Chondrocyte (in vitro differentiated cells): ENCODE measurements around the gene ZBTB25. TPM values are rescaled to one million over a fixed set of nuclear protein-coding genes. Genes with fewer than 3 reads are reported as not detected.

ENCODE experiments used
- DNase-seq: peaks from one replicate; pipeline ENCODE4 v3.0.0; 2021; ENCODE audit warnings: mixed read lengths, low spot score
- H3K27ac Mint-ChIP-seq: one replicate; pipeline ENCODE4 v1.8.0; 2021; ENCODE audit warnings: mild to moderate bottlenecking, moderate library complexity, mixed read lengths; ENCODE audit not compliant: unreplicated experiment
- H3K27me3 Mint-ChIP-seq: 2 replicates; pipeline ENCODE4 v1.8.0; 2021; ENCODE audit warnings: low read depth, mixed read lengths
- H3K36me3 Mint-ChIP-seq: 2 replicates; pipeline ENCODE4 v1.8.0; 2021; ENCODE audit warnings: low read depth, mixed read lengths
- H3K4me1 Mint-ChIP-seq: 2 replicates; pipeline ENCODE4 v1.8.0; 2021; ENCODE audit warnings: low read depth, mild to moderate bottlenecking, mixed read lengths
- H3K4me3 Mint-ChIP-seq: one replicate; pipeline ENCODE4 v1.8.0; 2021; ENCODE audit warnings: mild to moderate bottlenecking, moderate library complexity, mixed read lengths; ENCODE audit not compliant: unreplicated experiment
- H3K9me3 Mint-ChIP-seq: 2 replicates; pipeline ENCODE4 v1.8.0; 2021; ENCODE audit warnings: low read depth, mixed read lengths
- total RNA-seq: library from RNA; stranded (reverse); gene quantifications from 3 replicates; pipeline ENCODE4 v1.2.1, GENCODE V29; 2021
- TF ChIP-seq, protein P1 (sequence below): fragments of 200-600 bp; sonication (generic); IDR thresholded peaks from 2 replicates; pipeline ENCODE4 v1.5.0; 2021; ENCODE audit warnings: antibody characterized with exemption, mild to moderate bottlenecking, moderate library complexity

Gene ZBTB25
- total RNA-seq, 1 donor from 2014 or later, result 9.7 TPM

GRCh38 chr14:64501411-64502171, 2.0 kb downstream of the ZBTB25 start:
- peak overlapping the region; percentile 43 for H3K4me3 Mint-ChIP-seq
- no peak for DNase-seq
- no peaks in the 10 kb centered on the region for H3K36me3 Mint-ChIP-seq
- H3K27ac Mint-ChIP-seq, result peak overlapping the region; percentile 63
- H3K4me1 Mint-ChIP-seq, result peaks cover 46% of the 10 kb centered on the region
- TF ChIP-seq, protein P1, sequence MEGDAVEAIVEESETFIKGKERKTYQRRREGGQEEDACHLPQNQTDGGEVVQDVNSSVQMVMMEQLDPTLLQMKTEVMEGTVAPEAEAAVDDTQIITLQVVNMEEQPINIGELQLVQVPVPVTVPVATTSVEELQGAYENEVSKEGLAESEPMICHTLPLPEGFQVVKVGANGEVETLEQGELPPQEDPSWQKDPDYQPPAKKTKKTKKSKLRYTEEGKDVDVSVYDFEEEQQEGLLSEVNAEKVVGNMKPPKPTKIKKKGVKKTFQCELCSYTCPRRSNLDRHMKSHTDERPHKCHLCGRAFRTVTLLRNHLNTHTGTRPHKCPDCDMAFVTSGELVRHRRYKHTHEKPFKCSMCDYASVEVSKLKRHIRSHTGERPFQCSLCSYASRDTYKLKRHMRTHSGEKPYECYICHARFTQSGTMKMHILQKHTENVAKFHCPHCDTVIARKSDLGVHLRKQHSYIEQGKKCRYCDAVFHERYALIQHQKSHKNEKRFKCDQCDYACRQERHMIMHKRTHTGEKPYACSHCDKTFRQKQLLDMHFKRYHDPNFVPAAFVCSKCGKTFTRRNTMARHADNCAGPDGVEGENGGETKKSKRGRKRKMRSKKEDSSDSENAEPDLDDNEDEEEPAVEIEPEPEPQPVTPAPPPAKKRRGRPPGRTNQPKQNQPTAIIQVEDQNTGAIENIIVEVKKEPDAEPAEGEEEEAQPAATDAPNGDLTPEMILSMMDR, result peak; percentile 41
- H3K9me3 Mint-ChIP-seq, result no peaks in the 10 kb centered on the region
- H3K27me3 Mint-ChIP-seq, result no peaks in the 10 kb centered on the region

GRCh38 chr14:64500088-64500487, 3.5 kb downstream of the ZBTB25 start:
- no peaks in the 10 kb centered on the region for H3K9me3 Mint-ChIP-seq
- TF ChIP-seq, protein P1, result no peak
- no peak overlapping the region for H3K27ac Mint-ChIP-seq
- no peaks in the 10 kb centered on the region for H3K27me3 Mint-ChIP-seq
- no peak overlapping the region for H3K4me3 Mint-ChIP-seq
- no peak for DNase-seq
- H3K4me1 Mint-ChIP-seq, result peaks cover 33% of the 10 kb centered on the region
- peaks cover 2% of the 10 kb centered on the region for H3K36me3 Mint-ChIP-seq

GRCh38 chr14:64496764-64497163, 6.9 kb downstream of the ZBTB25 start:
- Mint-ChIP-seq H3K4me3 (no peak overlapping the region), H3K27ac (no peak overlapping the region), H3K36me3 (peaks cover 2% of the 10 kb centered on the region)

DNA sequence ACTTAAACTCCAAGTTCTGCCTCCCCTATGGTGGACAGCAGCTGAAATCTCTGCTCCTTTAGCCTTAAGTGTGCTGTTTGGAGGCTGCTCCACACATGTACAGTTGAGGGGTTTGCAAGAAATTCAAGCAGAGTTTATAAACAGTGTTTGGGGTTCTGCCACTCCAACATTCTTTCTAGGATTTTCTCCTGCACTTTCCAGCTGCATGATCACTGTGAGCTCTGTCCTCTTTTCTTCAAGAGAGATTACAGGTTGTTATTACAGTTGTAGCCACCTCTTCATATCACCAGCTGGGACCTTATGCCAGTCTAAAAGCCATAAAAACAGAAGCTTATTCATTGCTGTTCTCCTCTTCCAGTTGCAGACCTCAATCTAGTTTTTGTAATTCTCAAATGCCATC, 8.4 kb downstream of the ZBTB25 start:
- no peaks in the 10 kb centered on the region for H3K27me3 Mint-ChIP-seq
- no peak overlapping the region for H3K27ac Mint-ChIP-seq

More at GRCh38 chr14:64496764-64497163, 6.9 kb downstream of the ZBTB25 start:
- Mint-ChIP-seq H3K9me3 (no peaks in the 10 kb centered on the region), H3K27me3 (no peaks in the 10 kb centered on the region), H3K4me1 (peaks cover 21% of the 10 kb centered on the region)
- no peak for DNase-seq
- TF ChIP-seq, protein P1, result no peak

GRCh38 chr14:64493455-64493854, 10.2 kb downstream of the ZBTB25 start:
- DNase-seq, result no peak
- H3K4me1 Mint-ChIP-seq, result peaks cover 7% of the 10 kb centered on the region
- no peaks in the 10 kb centered on the region for H3K27me3 Mint-ChIP-seq
- no peaks in the 10 kb centered on the region for H3K9me3 Mint-ChIP-seq
- H3K36me3 Mint-ChIP-seq, result peaks cover 3% of the 10 kb centered on the region
- no peak overlapping the region for H3K27ac Mint-ChIP-seq
- H3K4me3 Mint-ChIP-seq, result no peak overlapping the region
- TF ChIP-seq, protein P1, result no peak

More for the DNA sequence above, 8.4 kb downstream of the ZBTB25 start:
- Mint-ChIP-seq H3K4me1 (peaks cover 14% of the 10 kb centered on the region), H3K36me3 (peaks cover 2% of the 10 kb centered on the region), H3K4me3 (no peak overlapping the region), H3K9me3 (no peaks in the 10 kb centered on the region)
- TF ChIP-seq, protein P1, result no peak
- no peak for DNase-seq
